NCI-H2196 treated with DMSO at 0.1 percent for 48 hours (cell line): ENCODE results near the gene DMXL2.
"Not testable (repeated sequence)": the region's sequence is repeated elsewhere in the genome, so short reads cannot be mapped to it uniquely, and the experiment has no call there.

Experiments used
- DNase-seq: peaks from one replicate; lab custom pipeline; 2025; ENCODE audit not compliant: unreplicated experiment; lab: John Stamatoyannopoulos, UW

Gene DMXL2

GRCh38 chr15:51424780-51425179, 197.8 kb downstream of the DMXL2 start:
- DNase-seq: no peak

GRCh38 chr15:51423040-51423439, 199.5 kb downstream of the DMXL2 start:
- not testable (repeated sequence) for DNase-seq

GRCh38 chr15:51416129-51416528, 206.4 kb downstream of the DMXL2 start:
- no peak for DNase-seq

GRCh38 chr15:51414256-51414860, 208.2 kb downstream of the DMXL2 start:
- no peak for DNase-seq

GRCh38 chr15:51405693-51406523, 216.7 kb downstream of the DMXL2 start:
- DNase-seq: no peak

GRCh38 chr15:51403946-51404695, 218.4 kb downstream of the DMXL2 start:
- DNase-seq: no peak

GRCh38 chr15:51403072-51403878, 219.3 kb downstream of the DMXL2 start:
- DNase-seq: no peak

GRCh38 chr15:51401872-51402517, 220.6 kb downstream of the DMXL2 start:
- no peak for DNase-seq

GRCh38 chr15:51401051-51401780, 221.4 kb downstream of the DMXL2 start:
- DNase-seq: no peak

GRCh38 chr15:51398626-51399025, 223.9 kb downstream of the DMXL2 start:
- no peak for DNase-seq
